GM18870 (cell line): ENCODE results near the gene TRRAP.

Experiments used
- ATAC-seq: cut with Tn5 transposase; IDR thresholded peaks from one replicate; pipeline ENCODE4 v1.9.1; 2021; ENCODE audit warnings: moderate library complexity; ENCODE audit not compliant: unreplicated experiment

TRRAP gene

DNA sequence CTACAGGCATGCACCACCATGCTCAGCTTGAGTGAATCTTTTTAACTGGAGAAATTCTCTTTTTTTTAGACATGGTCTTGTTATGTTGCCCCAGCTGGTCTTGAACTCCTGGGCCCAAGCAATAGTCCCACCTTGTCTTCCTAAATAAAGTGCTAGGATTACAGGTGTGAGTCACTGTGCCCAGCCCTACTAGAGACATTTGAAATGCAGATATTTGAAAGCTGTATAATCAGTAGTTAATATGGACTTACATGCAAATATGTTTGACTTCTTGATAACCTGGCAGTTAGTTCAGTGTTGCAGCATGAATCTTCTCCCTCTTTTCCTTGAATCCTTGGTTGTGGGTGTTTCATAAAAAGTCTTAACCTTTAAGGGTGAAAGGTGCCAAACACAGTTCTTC, 8.7 kb downstream of the TRRAP start:
- ATAC-seq, result no peak

DNA sequence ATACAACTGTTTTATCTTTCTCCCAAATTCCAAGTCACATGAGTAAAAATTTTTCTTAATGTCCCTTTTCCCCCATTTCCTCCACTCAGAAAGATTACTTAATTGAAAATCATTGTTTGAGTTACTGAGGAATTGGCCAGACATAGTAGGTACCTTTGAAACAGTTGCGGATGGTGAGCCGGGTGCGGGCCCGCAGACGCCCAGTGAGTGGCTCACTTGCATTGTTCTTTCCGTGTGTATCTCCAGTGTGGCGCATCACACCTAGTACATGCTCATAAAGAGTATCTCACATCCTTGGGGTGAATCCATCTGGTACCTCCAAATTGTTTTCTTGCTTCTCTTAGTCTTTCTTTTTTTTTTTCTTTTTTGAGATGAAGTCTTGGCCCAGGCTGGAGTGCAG, 14.3 kb downstream of the TRRAP start:
- no peak for ATAC-seq

DNA sequence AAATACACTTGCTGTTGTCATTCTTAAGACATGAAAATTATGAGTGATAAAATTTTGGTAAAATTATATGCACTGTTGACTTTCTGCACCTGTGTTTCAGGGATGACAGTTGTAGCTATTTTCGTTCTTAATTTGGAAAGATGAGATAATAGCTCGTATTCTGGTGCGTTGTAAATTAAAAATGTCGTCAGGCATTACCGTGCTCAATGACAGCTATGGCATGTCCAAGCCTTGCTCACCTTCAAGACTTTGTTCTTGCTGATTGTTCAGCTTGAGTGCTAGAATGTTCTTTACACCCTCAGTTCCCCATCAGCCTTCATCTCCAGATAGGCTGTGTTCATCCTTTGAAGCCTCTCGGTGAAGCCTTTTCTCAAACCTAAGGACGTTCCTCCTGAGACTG, 21.5 kb downstream of the TRRAP start:
- ATAC-seq, result no peak

DNA sequence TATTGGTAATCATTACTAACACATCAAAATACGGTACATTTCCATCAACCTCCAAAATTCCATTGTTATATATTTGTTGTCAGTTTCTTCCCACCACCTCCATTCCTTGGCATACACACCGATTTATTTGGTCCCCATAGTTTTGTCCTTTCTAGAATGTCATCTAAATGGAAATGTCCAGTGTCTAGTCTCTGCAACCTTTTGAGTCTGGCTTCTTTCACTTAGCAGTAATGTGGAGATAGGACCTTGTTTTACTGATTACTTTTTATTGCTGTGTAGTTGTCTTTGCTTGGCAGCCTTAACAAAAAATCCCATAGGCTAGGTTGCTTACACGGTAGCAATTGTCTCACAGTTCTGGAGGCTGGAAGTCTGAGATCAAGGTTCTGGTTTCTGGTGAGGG, 22.5 kb downstream of the TRRAP start:
- ATAC-seq, result no peak

DNA sequence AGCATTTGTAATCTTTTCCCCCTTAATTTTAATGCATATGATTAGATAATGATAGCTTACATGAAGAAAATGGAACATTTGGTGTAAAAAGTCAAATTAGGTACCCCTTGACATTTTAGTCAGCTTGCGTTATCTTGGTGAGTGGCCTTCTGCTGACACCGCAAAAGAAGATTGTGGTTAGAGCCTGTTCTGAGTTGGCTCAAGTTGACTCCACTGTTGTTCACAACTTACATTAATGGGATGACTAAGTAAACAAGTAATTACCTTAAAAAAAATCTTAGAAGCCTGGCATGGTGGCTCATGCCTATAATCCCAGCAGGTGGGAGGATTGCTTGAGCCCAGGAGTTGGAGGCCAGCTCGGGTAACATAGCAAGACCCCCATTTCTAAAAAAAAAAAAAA, 24.2 kb downstream of the TRRAP start:
- ATAC-seq, result no peak

DNA sequence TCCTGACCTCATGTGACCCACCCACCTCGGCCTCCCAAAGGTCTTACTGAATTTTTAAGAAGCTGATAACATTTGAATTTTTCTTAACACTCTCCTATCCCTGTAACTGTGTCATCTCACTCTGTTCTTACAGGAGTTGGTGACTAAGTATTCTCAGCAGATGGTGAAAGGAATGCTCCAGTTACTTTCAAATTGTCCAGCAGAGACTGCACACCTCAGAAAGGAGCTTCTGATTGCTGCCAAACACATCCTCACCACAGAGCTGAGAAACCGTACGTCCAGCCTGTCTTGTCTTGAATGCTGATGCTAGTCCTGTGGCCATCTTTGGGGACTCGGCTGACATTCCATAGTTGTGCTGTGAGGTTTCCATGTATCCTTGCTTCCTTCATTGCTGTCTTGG, 24.9 kb downstream of the TRRAP start:
- no peak for ATAC-seq

DNA sequence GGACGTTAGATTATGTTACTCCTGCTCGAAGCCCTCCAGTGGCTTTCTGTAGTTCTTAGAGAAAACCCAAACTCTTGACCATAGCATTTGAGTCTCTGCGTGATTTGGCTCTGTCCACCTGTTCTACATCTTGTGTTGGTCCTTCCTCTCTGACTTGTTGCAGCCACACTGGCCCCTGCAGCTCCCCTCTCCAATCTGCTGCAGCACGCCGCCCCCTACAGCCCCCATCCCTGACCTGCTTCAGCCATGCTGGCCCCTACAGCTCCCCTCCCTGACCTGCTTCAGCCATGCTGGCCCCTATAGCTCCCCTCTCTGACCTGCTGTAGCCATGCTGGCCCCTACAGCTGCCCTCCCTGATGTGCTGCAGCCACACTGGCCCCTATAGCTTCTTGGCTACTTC, 29.2 kb downstream of the TRRAP start:
- ATAC-seq, result no peak

DNA sequence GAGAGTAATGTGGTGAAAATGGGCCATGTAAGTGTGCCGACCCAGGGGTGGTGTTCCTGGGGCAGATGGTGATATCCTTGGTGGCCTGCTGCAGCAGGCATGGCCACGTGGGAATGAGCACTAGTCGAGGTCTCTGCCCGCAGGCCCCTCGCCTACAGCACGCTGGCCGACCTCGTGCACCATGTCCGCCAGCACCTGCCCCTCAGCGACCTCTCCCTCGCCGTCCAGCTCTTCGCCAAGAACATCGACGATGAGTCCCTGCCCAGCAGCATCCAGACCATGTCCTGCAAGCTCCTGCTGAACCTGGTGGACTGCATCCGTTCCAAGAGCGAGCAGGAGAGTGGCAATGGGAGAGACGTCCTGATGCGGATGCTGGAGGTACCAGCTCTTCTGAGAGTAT, 30.3 kb downstream of the TRRAP start:
- no peak for ATAC-seq

DNA sequence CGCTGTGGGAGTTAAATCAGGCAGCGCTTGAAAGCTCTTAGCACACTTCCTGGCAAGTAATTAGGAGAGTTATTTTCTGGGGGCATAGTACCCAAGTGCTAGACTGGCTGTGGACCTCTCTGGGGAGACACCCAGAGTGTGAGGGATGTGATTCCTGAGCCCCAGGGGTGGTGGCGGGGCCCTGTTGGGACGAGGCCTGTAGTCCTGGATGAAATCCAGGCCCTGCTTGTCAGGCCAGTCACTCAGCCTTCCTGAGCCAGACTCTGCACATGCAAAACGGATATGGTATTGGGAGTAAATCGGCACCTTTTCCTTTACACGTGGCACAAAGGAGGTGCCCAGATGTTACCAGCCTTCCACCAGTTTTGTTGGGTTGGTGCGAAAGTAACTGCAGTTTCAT, 31.2 kb downstream of the TRRAP start:
- no peak for ATAC-seq

DNA sequence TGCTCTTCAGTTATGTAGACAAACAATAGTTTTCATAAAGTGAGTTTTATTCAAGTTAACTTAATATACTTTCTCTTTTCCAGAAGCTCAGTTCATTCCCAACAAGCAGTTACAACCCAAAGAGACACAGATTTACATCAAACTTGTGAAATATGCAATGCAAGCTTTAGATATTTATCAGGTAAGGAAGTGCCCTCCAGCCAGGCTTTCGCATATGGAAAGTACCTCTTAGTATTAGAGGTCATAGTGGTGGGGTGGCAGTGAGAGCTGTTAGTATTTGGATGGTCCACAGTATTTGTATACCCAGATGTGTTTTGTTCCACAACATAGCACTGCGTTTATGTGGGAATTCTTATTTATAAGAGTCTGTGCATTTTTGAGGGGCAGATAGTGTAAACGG, 32.1 kb downstream of the TRRAP start:
- ATAC-seq, result no peak

DNA sequence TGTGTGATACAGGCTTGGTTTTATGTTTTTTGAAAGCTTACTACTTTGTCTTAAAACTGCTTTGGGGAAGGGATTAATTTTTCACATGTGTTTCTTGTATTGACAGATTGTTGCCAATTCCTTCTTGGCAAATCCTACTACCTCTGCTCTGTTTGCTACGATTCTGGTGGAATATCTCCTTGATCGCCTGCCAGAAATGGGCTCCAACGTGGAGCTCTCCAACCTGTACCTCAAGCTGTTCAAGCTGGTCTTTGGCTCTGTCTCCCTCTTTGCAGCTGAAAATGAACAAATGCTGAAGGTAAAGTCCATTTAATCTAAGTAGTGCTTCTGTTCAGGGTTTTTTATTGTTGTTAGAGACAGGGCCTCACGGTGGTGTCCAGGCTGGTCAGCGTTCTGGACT, 33.6 kb downstream of the TRRAP start:
- no peak for ATAC-seq

DNA sequence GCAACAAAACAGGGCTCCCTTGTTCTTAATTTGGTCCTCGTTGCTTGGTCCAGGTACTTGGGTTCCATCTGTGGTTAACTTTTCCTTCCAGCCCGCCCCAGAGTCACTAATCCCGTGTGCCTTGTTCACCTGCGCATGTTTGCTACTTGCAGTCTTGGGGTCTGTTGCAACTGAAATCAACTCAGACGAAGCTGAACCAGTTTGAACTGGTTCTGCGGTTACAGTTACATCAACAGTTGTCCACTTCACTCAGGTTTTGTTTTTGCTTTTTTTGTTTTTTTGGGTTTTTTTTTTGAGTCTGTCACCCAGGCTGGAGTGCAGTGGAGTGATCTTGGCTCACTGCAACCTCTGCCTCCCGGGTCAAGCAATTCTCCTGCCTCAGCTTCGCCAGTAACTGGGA, 34.7 kb downstream of the TRRAP start:
- ATAC-seq, result no peak

DNA sequence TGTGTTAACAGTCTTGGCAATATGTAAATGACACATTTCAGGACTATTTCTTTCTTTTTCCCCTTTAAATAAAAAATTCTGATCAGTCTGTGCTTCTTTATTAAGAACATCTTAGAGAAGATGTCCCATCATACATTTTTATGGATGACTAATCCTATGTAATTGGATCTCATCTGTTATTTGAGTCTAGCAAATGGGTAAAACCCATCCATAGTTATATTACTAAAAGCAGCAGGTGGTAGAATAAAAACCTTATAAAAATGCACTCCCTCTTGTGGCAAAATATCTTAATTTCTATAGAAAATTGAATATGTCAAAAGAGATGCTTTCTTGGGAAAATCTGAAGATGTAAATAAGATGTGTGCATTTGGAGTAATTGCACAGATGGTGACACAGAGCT, 35.3 kb downstream of the TRRAP start:
- ATAC-seq, result no peak

DNA sequence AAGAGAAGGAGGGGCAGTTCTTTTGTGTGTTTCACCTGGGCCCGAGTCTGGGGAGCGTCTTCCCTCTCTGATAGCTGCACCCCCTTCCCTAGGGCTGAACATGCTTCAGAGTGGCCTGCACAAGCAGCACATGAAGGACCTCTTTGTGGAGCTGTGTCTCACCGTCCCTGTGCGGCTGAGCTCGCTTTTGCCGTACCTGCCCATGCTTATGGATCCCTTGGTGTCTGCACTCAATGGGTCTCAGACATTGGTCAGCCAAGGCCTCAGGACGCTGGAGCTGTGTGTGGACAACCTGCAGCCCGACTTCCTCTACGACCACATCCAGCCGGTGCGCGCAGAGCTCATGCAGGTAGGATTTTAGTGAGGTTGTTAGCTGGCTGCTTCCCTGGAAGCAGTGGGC, 39.0 kb downstream of the TRRAP start:
- ATAC-seq, result no peak

DNA sequence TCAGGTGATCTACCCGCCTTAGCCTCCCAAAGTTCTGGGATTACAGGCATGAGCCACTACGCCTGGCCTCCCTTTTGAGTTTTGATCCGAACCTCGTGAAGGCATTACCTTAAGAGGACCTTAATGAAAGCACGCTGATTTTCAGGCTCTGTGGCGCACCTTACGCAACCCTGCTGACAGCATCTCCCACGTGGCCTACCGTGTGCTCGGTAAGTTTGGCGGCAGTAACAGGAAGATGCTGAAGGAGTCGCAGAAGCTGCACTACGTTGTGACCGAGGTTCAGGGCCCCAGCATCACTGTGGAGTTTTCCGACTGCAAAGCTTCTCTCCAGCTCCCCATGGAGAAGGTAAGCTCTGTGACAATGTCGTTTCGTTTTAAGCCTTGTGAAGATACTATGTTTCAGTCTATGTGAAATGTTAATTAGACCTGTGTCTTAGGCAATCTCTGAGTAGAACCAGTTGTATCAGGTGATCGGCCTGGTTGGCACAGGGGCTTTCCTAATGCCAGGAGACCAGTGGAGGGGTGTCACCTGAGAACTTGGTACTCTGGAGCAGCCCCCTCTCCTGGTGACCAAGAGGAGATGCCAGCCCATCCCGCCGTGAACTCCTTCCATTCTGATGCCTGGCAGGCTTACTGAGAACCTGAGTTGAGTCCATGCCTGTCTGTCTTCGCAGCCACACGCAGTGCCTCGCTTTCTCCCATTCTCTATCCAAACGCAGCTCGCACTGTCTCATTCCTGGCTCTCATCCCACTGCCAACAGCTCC, 43.5 kb downstream of the TRRAP start:
- ATAC-seq, result no peak

DNA sequence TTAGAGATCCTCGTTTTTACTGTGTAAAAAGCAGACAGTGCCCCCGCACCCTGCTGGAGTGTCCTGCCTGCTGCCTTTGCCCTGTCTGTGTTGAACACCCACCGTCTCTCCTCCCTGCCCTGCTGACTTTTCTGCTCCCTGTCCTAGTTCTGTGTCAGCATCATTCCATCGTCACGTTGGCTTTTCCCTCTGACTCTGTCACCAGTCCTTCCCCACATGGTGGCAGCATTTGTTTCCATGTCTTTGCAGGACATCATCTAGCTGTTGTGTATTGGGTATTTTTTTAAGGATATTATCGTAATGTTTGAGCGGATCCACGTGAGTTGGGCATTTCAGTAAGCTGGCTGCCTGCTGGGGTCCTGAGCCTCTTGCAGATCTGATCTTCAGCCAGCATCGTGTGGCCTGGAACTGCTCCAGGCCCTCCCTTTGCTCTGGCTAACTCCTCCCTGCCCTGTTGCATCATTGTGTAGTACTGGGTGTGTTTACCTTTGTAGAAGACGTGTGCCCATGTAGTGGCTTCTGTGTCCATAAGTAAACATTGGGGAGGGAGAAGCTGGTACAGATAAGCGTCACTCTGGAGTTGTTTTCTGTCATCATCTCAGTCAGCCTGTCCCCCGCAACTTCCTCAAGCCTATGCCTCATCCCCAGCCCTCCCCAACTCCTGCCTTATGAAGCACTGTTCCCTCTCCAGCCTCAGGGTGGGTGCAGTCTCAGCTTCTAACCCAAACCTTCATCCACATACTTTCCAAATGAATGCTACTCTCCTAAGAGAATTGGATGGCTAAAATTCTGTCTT, 44.3 kb downstream of the TRRAP start:
- ATAC-seq, result no peak

DNA sequence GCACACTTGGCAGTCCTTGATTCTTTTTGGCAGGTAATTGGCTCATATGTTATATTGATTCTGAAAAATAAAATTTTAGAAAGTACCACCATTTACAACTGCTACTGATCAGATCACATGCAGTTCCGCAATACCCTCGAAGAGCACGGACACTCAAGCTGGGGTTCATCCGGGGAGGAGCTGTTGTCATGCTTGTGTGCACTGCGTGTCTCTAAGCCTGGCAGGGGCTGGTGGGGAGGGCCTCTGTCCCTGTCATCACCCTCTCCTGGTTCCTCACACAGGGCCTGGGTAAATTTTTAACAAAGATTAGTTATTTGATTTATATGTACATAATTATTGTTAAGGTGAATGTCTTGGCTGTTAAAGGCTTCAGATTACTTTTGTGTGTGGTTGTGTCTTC, 45.2 kb downstream of the TRRAP start:
- ATAC-seq, result no peak

DNA sequence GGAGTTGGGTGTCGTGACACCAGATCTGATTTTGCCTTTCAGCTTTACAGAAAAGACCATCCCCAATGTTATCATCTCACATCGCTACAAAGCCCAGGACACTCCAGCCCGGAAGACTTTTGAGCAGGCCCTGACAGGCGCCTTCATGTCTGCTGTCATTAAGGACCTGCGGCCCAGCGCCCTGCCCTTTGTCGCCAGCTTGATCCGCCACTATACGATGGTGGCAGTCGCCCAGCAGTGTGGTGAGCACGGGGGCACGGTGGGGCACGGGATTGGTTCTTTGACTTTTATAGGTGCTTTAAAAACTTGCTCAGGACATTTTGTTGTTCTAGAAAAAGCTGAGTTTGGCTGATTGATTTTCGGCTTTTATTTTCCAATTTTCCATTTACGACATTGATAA, 48.8 kb downstream of the TRRAP start:
- ATAC-seq, result no peak

DNA sequence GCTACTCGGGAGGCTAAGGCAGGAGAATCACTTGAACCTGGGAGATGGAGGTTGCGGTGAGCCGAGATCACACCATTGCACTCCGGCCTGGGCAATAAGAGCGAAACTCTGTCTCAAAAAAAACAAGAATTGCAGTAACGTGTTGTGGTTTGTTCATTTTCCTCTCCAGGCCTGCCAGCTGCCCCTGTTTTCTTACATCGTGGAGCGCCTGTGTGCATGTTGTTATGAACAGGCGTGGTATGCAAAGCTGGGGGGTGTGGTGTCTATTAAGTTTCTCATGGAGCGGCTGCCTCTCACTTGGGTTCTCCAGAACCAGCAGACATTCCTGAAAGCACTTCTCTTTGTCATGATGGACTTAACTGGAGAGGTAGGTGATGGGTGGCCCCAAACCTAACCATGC, 52.1 kb downstream of the TRRAP start:
- ATAC-seq, result no peak

DNA sequence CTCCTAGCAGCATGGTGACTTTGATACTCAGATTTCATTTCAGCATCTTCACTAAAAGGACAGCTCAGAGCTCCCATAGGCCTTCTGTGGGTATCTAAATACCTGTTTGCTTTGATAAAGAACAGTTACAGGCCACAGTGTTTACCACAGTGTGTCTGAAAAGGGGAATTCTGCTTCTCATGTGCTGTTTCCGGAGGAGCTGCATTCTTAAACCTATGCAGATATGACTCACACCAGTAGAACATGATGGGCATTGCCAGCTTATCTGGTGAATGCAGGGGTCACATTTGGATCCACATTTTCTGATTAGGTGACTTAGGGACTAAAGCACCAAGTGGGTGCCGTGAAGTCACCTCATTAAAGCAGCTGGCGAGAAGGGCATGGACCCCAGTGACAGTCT, 52.6 kb downstream of the TRRAP start:
- peak; percentile 60 for ATAC-seq

DNA sequence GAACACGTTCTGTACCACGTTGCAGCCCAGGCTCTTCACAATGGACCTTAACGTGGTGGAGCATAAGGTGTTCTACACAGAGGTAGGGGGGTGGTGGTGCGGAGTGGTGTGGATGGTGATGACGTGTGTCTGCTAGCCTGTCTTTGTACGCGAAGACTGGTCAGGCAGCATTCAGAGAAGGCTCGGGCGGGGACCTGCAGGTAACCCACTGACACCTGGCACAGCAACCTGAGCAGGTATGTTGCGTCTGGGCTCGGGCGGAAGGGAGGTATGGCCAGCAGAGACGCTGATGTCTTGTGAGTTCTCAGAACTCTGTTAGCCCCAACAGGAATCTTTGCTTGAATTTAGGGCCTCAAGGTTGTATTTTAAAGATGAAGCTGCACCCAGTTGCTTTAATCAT, 55.0 kb downstream of the TRRAP start:
- no peak for ATAC-seq

DNA sequence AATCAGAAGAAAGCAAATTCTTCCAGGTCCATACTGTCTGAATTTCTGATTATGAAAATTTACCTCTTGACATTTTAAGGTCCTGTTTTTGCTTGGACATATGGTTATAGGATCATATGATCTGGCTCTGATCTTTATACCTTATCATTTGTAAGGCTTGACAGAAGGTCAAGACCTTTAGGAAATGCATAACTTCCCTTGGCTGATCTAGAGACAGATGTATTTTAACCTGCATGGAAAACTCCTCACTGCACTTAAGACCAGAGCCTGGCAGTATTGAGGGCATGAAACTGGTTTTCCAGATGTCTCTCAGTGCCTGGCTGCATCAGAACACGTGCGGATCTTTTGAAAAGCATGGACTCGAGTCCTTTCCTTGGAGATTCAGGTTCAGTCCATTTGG, 55.9 kb downstream of the TRRAP start:
- no peak for ATAC-seq

DNA sequence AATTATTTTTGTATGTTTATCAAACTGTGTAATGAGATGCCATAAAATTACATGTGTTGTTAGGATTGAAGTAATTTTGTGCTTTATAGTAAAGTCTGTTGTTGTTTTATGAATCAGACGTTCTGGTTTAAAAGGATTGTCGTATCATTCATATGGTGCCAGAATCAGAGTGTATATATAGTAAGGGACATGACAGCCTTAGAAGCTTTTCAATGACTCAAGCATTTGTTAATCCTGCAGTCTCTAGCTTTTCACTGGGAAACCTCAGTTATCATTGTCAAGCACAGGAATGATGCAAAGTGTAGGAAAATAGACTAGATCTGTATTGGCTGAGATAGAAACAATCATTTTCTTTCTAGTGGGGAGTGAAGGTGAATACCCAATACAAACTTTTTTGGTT, 57.5 kb downstream of the TRRAP start:
- no peak for ATAC-seq
